Cardiac fibroblast (primary cell): ENCODE measurements around the gene NECAB3.

Experiments used
- DNase-seq, 2 donors: peaks; one replicate each; pipeline versions ENCODE4 v3.0.0 to v3.0.0-alpha.2; 2010; ENCODE audit warnings: low read depth in 2 of 2
- H3K4me3 ChIP-seq, 2 donors: replicated peaks in 1 of 2; 1 replicate in 1 of 2; 2 replicates in 1 of 2; pipeline ENCODE4 v1.5.1; 2011; ENCODE audit warnings: low read depth in 2 of 2, low read length in 2 of 2, mild to moderate bottlenecking in 2 of 2, moderate library complexity in 1 of 2
- TF ChIP-seq, protein P1 (sequence below): IDR thresholded peaks from one replicate; pipeline ENCODE4 v1.5.1; 2011; ENCODE audit warnings: low read depth, mild to moderate bottlenecking, low read length, inconsistent platforms

NECAB3 gene

GRCh38 chr20:33713865-33714367 lies 39.7 kb upstream of the NECAB3 start:
- no peak for DNase-seq
- TF ChIP-seq, protein P1, sequence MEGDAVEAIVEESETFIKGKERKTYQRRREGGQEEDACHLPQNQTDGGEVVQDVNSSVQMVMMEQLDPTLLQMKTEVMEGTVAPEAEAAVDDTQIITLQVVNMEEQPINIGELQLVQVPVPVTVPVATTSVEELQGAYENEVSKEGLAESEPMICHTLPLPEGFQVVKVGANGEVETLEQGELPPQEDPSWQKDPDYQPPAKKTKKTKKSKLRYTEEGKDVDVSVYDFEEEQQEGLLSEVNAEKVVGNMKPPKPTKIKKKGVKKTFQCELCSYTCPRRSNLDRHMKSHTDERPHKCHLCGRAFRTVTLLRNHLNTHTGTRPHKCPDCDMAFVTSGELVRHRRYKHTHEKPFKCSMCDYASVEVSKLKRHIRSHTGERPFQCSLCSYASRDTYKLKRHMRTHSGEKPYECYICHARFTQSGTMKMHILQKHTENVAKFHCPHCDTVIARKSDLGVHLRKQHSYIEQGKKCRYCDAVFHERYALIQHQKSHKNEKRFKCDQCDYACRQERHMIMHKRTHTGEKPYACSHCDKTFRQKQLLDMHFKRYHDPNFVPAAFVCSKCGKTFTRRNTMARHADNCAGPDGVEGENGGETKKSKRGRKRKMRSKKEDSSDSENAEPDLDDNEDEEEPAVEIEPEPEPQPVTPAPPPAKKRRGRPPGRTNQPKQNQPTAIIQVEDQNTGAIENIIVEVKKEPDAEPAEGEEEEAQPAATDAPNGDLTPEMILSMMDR, result no peak
- H3K4me3 ChIP-seq, result no peak overlapping the region

DNA sequence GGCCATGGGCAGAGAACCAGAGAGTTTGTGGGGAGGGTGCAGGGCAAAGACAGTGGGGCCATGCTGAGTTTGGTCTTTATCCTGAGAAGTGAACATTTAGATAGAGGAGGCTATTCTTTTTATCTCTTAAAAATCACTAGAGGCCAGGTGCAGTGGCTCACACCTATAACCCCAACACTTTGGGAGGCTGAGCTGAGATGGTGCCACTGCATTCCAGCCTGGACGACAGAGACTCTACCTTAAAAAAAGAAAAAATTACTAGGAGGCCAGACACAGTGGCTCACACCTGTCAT lies 37.2 kb upstream of the NECAB3 start:
- no peak overlapping the region for H3K4me3 ChIP-seq
- DNase-seq, result no peak
- TF ChIP-seq, protein P1, result no peak

- H3K4me3 ChIP-seq, result no peak overlapping the region
- TF ChIP-seq, protein P1, result no peak
- no peak for DNase-seq
These were observed 36.6 kb upstream of the NECAB3 start for GRCh38 chr20:33710681-33711445.

DNA sequence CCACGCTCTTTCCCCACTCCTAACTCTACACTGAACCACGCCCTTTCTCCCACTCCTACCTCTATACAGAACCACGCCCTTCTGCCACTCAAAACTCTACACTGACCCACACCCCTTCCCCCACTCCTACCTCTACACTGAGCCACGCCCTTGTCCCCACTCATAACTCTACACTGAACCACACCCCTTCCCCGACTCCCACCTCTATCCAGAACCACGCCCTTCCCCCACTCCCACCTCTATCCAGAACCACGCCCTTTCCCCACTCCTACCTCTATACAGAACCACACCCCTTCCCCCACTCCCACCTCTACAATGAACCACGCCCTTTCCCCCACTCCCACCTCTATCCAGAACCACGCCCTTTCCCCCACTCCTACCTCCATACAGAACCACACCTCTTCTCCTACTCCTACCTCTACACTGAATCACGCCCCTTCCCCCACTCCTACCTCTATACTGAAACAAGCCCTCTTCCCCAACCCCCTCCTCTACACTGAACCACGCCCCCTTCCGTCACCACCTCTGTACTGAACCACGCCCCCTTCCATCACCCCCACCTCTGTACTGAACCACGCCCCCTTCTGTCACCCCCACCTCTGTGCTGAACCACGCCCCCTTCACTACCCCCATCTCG lies 35.8 kb upstream of the NECAB3 start:
- TF ChIP-seq, protein P1, result no peak
- no peak overlapping the region for H3K4me3 ChIP-seq
- no peak for DNase-seq

GRCh38 chr20:33709398-33709797 lies 35.2 kb upstream of the NECAB3 start:
- no peak for DNase-seq
- no peak overlapping the region for H3K4me3 ChIP-seq
- TF ChIP-seq, protein P1, result no peak

DNA sequence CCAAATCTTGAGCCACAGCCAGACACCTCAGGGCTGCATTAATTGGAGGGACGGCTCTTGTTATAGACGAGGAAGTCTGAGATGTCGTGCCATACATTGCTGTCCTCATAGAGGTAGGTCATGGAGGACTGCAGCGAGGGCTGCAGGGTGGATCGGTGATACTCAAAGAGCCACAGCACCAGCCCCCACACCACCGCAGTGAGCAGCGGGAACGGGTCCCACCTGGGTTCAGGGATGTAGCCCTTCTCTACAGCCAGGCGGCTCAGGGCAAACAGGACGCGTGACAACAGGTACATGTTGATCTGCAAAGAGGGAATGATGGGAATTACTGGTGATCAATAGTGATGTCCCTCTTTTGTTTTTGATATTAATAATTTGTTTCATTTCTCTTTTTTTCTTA lies 33.4 kb upstream of the NECAB3 start:
- no peak overlapping the region for H3K4me3 ChIP-seq
- TF ChIP-seq, protein P1, result no peak
- DNase-seq, result no peak
